Measurements from ENCODE around the gene SLC35B2.

SLC35B2 gene

GRCh38 chr6:44257025-44257752 lies at the start of gene SLC35B2:
Gene SLC35B2, minus strand, starts transcription at chr6:44257528. Its CDS starts 118 bp downstream, at chr6:44257410.
- peak; percentile 65 for DNase-seq (ENCODE audit: low spot score)

- DNase-seq (ENCODE audit: low spot score), result no peak
These were observed 49.4 kb upstream of the SLC35B2 start for GRCh38 chr6:44306710-44307109.

- no peak for DNase-seq (ENCODE audit: low spot score)
These were observed 47.9 kb upstream of the SLC35B2 start for GRCh38 chr6:44305200-44305725.

- DNase-seq (ENCODE audit: low spot score), result peak; percentile 29
These were observed 47.2 kb upstream of the SLC35B2 start for GRCh38 chr6:44304282-44305199.

GRCh38 chr6:44303842-44304241 lies 46.5 kb upstream of the SLC35B2 start:
- no peak for DNase-seq (ENCODE audit: low spot score)

- no peak for DNase-seq (ENCODE audit: low spot score)
These were observed 45.5 kb upstream of the SLC35B2 start for GRCh38 chr6:44302856-44303255.

- no peak for DNase-seq (ENCODE audit: low spot score)
These were observed 44.6 kb upstream of the SLC35B2 start for GRCh38 chr6:44301782-44302564.

- no peak for DNase-seq (ENCODE audit: low spot score)
These were observed 43.8 kb upstream of the SLC35B2 start for GRCh38 chr6:44301106-44301505.

GRCh38 chr6:44300292-44300823 lies 43.0 kb upstream of the SLC35B2 start:
- no peak for DNase-seq (ENCODE audit: low spot score)

- no peak for DNase-seq (ENCODE audit: low spot score)
These were observed 41.5 kb upstream of the SLC35B2 start for GRCh38 chr6:44298864-44299263.

- no peak for DNase-seq (ENCODE audit: low spot score)
These were observed 40.9 kb upstream of the SLC35B2 start for GRCh38 chr6:44298055-44298803.

- DNase-seq (ENCODE audit: low spot score), result no peak
These were observed 40.0 kb upstream of the SLC35B2 start for GRCh38 chr6:44297063-44298038.

GRCh38 chr6:44294832-44295791 lies 37.8 kb upstream of the SLC35B2 start:
- DNase-seq (ENCODE audit: low spot score), result no peak

GRCh38 chr6:44292661-44293365 lies 35.5 kb upstream of the SLC35B2 start:
- DNase-seq (ENCODE audit: low spot score), result no peak

- no peak for DNase-seq (ENCODE audit: low spot score)
These were observed 34.5 kb upstream of the SLC35B2 start for GRCh38 chr6:44291841-44292240.

- DNase-seq (ENCODE audit: low spot score), result no peak
These were observed 32.5 kb upstream of the SLC35B2 start for GRCh38 chr6:44289726-44290260.

- no peak for DNase-seq (ENCODE audit: low spot score)
These were observed 29.4 kb upstream of the SLC35B2 start for GRCh38 chr6:44286747-44287146.

GRCh38 chr6:44286285-44286565 lies 28.9 kb upstream of the SLC35B2 start:
- DNase-seq (ENCODE audit: low spot score), result no peak

All from SW480 (cell line).